ENCODE measurements around the gene GCDH.
"Not testable (repeated sequence)": the region's sequence is repeated elsewhere in the genome, so short reads cannot be mapped to it uniquely, and the experiment has no call there.

The GCDH gene

GRCh38 chr19:12912571-12912970 lies 21.6 kb downstream of the GCDH start:
- no peak for DNase-seq

GRCh38 chr19:12913011-12913561 lies 22.1 kb downstream of the GCDH start:
- no peak for DNase-seq

- peak; percentile 47 for DNase-seq
Observed at GRCh38 chr19:12913851-12914690, 23.1 kb downstream of the GCDH start.

DNA sequence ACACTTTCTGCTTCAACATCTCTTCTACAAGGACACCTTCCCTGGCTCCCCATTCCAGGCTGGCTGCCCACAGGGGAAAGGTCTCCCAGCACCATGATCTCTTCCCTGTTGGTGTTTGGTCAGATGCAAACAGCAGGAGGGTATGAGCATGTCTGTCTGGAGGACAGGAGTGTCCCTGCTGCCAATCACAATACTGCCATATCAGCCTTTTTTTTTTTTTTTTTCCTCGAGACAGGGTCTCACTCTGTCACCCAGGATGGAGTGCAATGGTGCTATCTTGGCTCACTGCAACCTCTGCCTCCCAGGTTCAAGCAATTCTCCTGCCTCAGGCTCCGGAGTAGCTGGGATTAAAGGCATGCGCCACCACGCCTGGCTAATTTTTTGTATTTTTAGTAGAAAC lies 24.9 kb downstream of the GCDH start:
- DNase-seq: not testable (repeated sequence)

- no peak for DNase-seq
Observed at GRCh38 chr19:12918253-12918652, 27.3 kb downstream of the GCDH start.

DNA sequence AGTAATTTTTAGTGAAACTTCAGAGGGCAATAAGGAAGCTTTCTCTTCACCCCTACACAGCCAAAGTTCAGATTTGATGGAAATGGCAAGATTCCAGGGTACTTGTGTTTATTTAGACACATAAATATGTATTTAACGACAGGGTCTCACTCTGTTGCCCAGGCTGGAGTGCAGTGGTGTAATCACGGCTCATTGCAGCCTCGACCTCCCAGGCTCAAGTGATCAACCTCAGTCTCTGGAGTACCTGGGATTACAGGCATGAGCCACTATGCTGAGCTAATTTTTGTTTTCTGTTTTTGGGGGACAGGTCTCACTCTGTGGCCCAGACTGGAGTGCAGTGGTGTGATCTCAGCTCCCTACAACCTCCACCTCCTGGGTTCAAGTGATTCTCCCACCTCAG lies 30.1 kb downstream of the GCDH start:
- no peak for DNase-seq

DNA sequence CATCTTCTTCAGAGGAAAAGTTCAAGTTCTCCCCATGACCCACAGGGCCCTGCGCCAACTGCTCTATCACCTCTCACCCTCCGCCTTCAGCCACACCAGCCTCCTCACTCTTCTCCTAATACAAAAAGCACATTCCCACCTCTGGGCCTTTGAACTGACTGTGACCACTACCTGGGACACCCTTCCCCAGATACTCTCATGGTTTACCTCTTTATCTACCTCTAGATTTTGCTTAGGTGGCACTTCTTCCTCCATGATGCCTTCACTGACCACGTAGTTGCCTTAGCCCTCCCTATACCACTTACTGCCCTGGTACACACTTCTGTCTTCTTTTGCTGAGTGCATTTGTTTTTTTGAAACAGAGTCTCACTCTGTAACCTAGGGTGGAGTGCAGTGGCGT lies 32.0 kb downstream of the GCDH start:
- no peak for DNase-seq

DNA sequence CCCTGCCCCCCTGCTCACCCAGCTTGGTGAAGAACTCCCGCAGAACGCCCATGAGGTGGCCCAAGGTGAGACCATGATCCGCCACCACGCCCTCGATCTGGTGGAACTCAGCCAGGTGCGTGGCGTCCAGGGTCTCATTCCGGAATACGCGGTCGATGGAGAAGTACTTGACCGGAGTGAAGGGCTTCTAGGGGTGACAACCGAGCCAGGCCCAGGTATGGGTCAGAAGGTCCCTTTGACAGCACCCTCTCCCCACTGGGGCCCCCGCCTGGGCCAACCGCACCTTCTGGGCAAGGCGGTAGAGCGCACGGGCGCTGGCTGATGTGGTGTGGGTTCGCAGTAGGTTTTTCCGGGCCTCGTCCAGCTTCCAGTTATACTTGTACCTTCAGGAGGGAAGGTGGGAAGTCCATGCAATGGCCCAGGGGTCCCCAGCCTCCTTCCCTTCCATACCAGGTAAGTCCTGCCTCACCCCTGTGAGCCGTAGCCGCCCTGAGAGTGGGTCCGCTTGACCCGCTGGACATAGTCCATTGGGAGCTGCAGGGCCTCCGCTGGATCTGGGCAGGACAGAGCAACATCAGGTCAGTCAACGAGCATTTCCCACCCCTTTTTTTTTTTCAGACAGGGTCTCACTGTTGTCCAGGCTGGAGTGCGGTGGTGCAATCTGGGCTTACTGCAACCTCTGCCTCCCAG lies 33.8 kb downstream of the GCDH start:
- no peak for DNase-seq

DNA sequence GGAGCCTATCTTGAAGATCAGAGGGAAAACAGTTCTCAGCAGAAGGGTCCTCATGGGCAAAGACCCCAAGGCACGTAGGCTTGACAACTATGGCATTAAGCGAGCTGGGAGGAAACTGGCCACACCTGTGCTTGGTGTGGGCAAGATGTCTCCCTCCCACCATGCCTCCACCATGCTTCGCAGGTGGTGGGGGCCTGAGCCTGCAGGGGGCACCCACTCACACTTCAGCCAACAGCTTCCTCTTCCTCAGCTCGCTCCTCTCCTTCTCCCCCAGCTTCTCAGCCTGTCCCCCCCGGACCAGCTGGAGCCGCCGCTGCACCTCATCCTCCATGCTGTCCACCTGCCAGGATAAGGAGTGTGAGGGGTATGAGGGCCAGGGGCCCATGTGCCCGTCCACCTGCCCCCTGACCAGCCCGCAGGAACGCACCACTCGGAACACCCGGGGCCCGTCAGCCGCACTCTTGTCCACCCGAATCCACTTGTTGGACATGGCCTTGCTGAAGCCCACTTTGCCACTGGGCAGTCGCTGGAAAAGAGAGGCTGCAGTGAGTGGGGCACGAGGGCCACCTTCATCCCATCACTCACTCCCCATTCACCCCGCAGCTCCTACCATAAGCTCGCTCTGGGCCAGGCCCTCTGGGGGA lies 39.2 kb downstream of the GCDH start:
- no peak for DNase-seq

DNA sequence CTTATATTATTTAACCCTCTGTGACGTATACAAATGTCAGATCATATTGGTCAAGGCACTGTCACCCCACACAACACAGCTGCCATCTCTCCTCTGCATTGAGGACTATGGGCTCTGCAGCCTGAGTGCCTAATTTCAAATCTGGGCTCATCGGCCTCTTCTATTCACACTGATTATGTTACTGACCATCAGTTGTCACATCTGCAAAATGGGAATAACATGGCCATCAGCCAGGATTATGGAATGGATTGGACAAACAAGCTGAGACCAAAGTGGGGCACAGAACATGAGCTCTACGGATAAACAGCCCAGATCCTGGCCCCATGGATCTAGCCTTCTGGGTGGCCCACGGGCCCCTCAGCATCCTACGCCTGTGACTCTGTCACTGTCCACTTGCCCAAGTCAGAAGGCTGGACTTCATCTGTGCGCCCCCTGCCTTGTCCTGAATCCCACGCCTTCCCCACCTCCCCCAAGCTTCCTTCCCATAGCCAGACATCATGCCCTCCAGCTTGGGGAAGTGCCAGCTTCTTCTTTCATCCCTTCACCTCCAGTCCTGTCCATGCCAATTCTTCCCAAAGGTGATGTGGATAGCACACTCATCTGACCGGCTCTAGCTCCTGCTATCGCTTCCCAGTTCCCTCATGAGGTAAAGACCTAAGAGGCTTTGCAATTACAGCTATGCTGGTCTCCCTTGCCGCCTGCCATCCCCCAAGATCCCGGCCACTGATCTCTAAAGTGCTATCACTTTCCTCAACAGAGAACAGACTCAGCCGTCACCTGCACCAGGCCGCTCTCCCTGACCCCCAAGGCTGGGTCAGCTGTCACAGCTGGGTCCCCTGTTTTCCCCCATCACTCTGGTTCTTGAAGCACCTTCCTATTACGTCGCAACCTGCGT lies 41.7 kb downstream of the GCDH start:
- DNase-seq: no peak

DNA sequence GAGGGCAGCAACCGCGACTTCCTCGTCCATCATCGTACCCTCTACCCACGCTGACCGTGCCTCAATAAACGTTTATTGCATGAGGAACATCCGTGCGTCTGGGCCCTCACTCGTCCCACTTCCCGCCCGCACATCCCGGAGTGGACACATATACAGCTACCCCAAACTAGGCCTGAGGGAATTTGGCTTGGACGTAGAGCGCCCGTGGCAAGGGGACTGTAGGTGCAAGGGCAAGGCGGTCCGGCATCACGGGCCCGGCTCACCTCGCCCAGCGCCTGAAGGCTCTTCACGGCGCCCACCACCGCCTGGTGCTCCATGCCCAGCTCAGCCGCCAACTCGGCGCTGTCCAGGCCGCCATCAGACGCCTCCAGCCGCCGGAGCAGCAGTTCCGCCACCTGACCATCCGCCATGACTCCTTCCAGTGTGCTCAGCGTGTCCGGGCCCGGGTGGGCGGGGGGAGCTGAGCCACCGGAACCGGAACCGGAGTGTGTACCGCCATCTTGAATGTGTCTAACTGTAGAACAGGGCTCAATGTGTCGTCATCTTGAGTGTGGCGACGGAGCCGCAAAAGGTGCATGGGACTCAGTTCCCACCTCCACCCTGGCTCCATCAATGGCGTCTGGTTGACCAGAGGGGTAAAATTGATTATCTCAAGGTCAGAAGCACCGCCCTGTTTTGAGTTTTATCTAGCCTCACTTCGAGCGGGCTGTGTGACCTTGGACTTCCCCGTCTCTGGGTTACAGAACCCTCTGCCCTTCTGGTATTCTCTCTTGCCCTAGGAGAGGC lies 42.5 kb downstream of the GCDH start, which contains the start of gene FARSA:
TSS of gene FARSA (minus strand) at position 425 of the 786 bp plus-strand sequence. CDS start at position 410, 15 bp downstream.
- DNase-seq: peak; percentile 83

GRCh38 chr19:12935071-12935470 lies 44.1 kb downstream of the GCDH start:
- no peak for DNase-seq

DNA sequence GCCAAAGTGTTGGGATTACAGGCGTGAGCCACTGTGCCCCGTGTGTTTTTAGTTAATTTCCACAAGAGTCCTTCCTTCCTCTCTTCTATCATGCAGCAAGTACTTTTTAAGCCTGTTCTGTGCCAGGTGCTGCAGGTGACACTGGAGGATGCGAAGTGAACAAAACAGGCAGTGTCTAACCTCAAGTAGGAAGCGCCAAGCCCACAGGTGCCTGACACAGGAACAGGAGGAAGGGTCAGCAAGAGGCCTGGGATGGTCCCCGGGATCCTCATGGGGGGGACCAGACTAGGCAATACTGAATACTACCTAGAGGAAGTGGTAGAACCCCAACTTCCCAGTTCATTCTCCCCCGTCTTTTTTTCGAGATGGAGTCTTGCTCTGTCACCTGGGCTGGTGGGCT lies 45.6 kb downstream of the GCDH start:
- no peak for DNase-seq

- no peak for DNase-seq
Observed at GRCh38 chr19:12937093-12937926, 46.4 kb downstream of the GCDH start.

- DNase-seq: peak; percentile 98
Observed at GRCh38 chr19:12937927-12938778, 47.2 kb downstream of the GCDH start, which contains the start of gene CALR. TSS of gene CALR (plus strand) at chr19:12938609. CDS start at chr19:12938680, 71 bp downstream.

DNA sequence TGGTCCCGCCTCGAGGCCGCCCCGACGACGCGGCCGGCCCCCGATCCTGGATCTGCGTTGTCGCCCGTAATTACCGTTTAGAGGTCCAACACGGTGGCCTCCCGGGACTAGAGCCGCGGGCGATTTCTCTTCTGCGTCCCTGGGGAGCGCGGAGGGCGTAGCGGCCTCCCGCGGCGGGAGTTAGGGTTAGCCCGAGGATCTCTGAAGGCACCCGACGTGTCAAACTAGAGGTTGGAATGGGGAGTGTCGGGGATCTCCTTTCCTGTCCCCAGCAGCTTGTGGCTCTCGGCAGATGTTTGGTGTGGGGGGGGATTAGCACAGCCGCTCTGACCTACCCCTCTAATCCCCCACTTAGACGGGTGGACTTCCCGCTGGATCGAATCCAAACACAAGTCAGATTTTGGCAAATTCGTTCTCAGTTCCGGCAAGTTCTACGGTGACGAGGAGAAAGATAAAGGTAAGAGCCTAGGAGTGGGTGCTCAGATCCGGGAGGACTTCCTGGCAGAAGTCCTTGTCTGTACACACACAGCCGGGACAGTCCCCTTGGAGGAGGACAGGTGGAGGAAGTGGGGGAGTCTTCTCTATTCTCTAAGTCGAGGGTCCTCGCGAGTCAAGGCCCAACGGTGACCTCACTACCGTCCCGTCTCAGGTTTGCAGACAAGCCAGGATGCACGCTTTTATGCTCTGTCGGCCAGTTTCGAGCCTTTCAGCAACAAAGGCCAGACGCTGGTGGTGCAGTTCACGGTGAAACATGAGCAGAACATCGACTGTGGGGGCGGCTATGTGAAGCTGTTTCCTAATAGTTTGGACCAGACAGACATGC lies 48.0 kb downstream of the GCDH start:
- DNase-seq: peak; percentile 41

GRCh38 chr19:12939975-12940423 lies 49.0 kb downstream of the GCDH start:
- no peak for DNase-seq

GRCh38 chr19:12940897-12941296 lies 49.9 kb downstream of the GCDH start:
- no peak for DNase-seq
